SK-N-SH treated with all-trans-retinoic acid at 6 μM for 48 hours (cell line): ENCODE data around the gene CNTRL.

Experiments used
- ATAC-seq: fragments of 200-7000 bp; cut with Tn5 transposase; 3 replicates; pipeline ENCODE4 v1.9.1; 2020; ENCODE audit warnings: mild to moderate bottlenecking, moderate library complexity
- ARNTL ChIP-seq: fragments of 450-650 bp; formaldehyde crosslinking; IDR thresholded peaks from 2 replicates; pipeline ENCODE4 v1.5.0; 2020; ENCODE audit warnings: low read depth, mild to moderate bottlenecking, moderate library complexity, borderline replicate concordance
- CREB5 ChIP-seq: fragments of 250-450 bp; sonication (Bioruptor Pico); IDR thresholded peaks from 2 replicates; pipeline ENCODE4 v1.5.1; 2020; ENCODE audit warnings: low read depth, mild to moderate bottlenecking, moderate library complexity
- CSDC2 ChIP-seq: fragments of 250-450 bp; sonication (Bioruptor Pico); IDR thresholded peaks from 2 replicates; pipeline ENCODE4 v1.5.0; 2020; ENCODE audit warnings: mild to moderate bottlenecking, moderate library complexity
- CSRNP3 ChIP-seq: fragments of 250-450 bp; sonication (Bioruptor Pico); IDR thresholded peaks from 2 replicates; pipeline ENCODE4 v1.5.1; 2021; ENCODE audit warnings: mild to moderate bottlenecking, moderate library complexity
- ESRRG ChIP-seq: fragments of 250-450 bp; sonication (Bioruptor Pico); IDR thresholded peaks from 2 replicates; pipeline ENCODE4 v1.6.1; 2021; ENCODE audit warnings: mild to moderate bottlenecking
- GLIS3 ChIP-seq: fragments of 250-450 bp; sonication (Bioruptor Pico); IDR thresholded peaks from 2 replicates; pipeline ENCODE4 v1.5.0; 2020; ENCODE audit warnings: mild to moderate bottlenecking, moderate library complexity
- ISL1 ChIP-seq: fragments of 250-450 bp; sonication (Bioruptor Pico); IDR thresholded peaks from 2 replicates; pipeline ENCODE4 v2.1.2; 2022; ENCODE audit warnings: mild to moderate bottlenecking, moderate library complexity
- OSR1 ChIP-seq: fragments of 250-450 bp; sonication (Bioruptor Pico); IDR thresholded peaks from 2 replicates; pipeline ENCODE4 v1.8.0; 2022; ENCODE audit warnings: moderate library complexity, mild to moderate bottlenecking, inconsistent platforms
- PATZ1 ChIP-seq: fragments of 250-450 bp; sonication (Bioruptor Pico); IDR thresholded peaks from 2 replicates; pipeline ENCODE4 v1.8.0; 2020; ENCODE audit warnings: mild to moderate bottlenecking, moderate library complexity, borderline replicate concordance
- POU6F1 ChIP-seq: fragments of 250-450 bp; sonication (Bioruptor Pico); IDR thresholded peaks from 2 replicates; pipeline ENCODE4 v1.8.0; 2021; ENCODE audit warnings: low read depth, mild to moderate bottlenecking, moderate library complexity, borderline replicate concordance
- PPARA ChIP-seq: fragments of 250-450 bp; sonication (Bioruptor Pico); IDR thresholded peaks from 2 replicates; pipeline ENCODE4 v1.5.0; 2020; ENCODE audit warnings: mild to moderate bottlenecking, borderline replicate concordance
- RARB ChIP-seq: fragments of 250-450 bp; sonication (Bioruptor Pico); IDR thresholded peaks from 2 replicates; pipeline ENCODE4 v1.8.0; 2021; ENCODE audit warnings: mild to moderate bottlenecking, moderate library complexity
- TCF4 ChIP-seq: fragments of 250-450 bp; sonication (Bioruptor Pico); IDR thresholded peaks from 2 replicates; pipeline ENCODE4 v1.8.0; 2021; ENCODE audit warnings: mild to moderate bottlenecking, moderate library complexity, borderline replicate concordance
- TSHZ2 ChIP-seq: fragments of 250-450 bp; sonication (Bioruptor Pico); IDR thresholded peaks from 2 replicates; pipeline ENCODE4 v1.5.0; 2020; ENCODE audit warnings: mild to moderate bottlenecking, moderate library complexity
- ZFP30 ChIP-seq: fragments of 450-650 bp; formaldehyde crosslinking; IDR thresholded peaks from 2 replicates; pipeline ENCODE4 v1.5.0; 2022; ENCODE audit warnings: mild to moderate bottlenecking, moderate library complexity
- ZNF565 ChIP-seq: fragments of 450-650 bp; formaldehyde crosslinking; conservative IDR thresholded peaks from 2 replicates; pipeline ENCODE4 v1.5.0; 2020; ENCODE audit warnings: low read depth, mild to moderate bottlenecking, moderate library complexity
- ZNF70 ChIP-seq: fragments of 450-650 bp; formaldehyde crosslinking; IDR thresholded peaks from 2 replicates; pipeline ENCODE4 v1.5.0; 2020; ENCODE audit warnings: mild to moderate bottlenecking, moderate library complexity
- ZNF8 ChIP-seq: fragments of 450-650 bp; formaldehyde crosslinking; IDR thresholded peaks from 2 replicates; pipeline ENCODE4 v1.5.0; 2020; ENCODE audit warnings: mild to moderate bottlenecking, moderate library complexity

The CNTRL gene

GRCh38 chr9:121067640-121068039 is 7.1 kb upstream of the CNTRL start:
- ATAC-seq: no peak
- no peak for TF ChIP-seq RARB
- no peak for TF ChIP-seq ZFP30 (CRISPR knock-in tag)
- TF ChIP-seq ARNTL (CRISPR knock-in tag): no peak
- TF ChIP-seq POU6F1: no peak
- no peak for TF ChIP-seq GLIS3 (CRISPR knock-in tag)
- TF ChIP-seq CREB5 (CRISPR knock-in tag): no peak
- TF ChIP-seq ZNF70: no peak
- no peak for TF ChIP-seq ESRRG (CRISPR knock-in tag)
- TF ChIP-seq OSR1 (CRISPR knock-in tag): no peak

GRCh38 chr9:121069396-121069795 is 5.4 kb upstream of the CNTRL start:
- no peak for TF ChIP-seq PATZ1 (CRISPR knock-in tag)
- TF ChIP-seq ISL1 (CRISPR knock-in tag): no peak
- TF ChIP-seq CSRNP3 (CRISPR knock-in tag): no peak
- no peak for TF ChIP-seq ARNTL (CRISPR knock-in tag)
- no peak for TF ChIP-seq TSHZ2
- no peak for TF ChIP-seq POU6F1
- TF ChIP-seq ZNF70: no peak
- TF ChIP-seq ZNF565 (CRISPR knock-in tag): no peak
- TF ChIP-seq TCF4 (CRISPR knock-in tag): no peak
- TF ChIP-seq ZFP30 (CRISPR knock-in tag): no peak
- TF ChIP-seq ESRRG (CRISPR knock-in tag): no peak
- TF ChIP-seq CREB5 (CRISPR knock-in tag): no peak
- TF ChIP-seq PPARA (CRISPR knock-in tag): no peak
- no peak for TF ChIP-seq CSDC2 (CRISPR knock-in tag)
- no peak for TF ChIP-seq ZNF8 (CRISPR knock-in tag)
- TF ChIP-seq GLIS3 (CRISPR knock-in tag): no peak
- ATAC-seq: no peak
